Activated T-cell treated with anti-CD3 and anti-CD28 coated beads, Interleukin-2, amount 50 U/mL, for 48 hours (primary cell): ENCODE data around the gene MUC4.
"Not testable (repeated sequence)": the region's sequence is repeated elsewhere in the genome, so short reads cannot be mapped to it uniquely, and the experiment has no call there.

ENCODE experiments used
- DNase-seq, 2 experiments: peaks; one replicate each; pipeline ENCODE4 v3.0.0-alpha.2; 2020

Gene MUC4

GRCh38 chr3:195736866-195737490, 74.8 kb downstream of the MUC4 start:
- DNase-seq = no peak

GRCh38 chr3:195735036-195735695, 76.6 kb downstream of the MUC4 start:
- DNase-seq = no peak

- no peak for DNase-seq
Observed at GRCh38 chr3:195732940-195733339, 78.8 kb downstream of the MUC4 start.

DNA sequence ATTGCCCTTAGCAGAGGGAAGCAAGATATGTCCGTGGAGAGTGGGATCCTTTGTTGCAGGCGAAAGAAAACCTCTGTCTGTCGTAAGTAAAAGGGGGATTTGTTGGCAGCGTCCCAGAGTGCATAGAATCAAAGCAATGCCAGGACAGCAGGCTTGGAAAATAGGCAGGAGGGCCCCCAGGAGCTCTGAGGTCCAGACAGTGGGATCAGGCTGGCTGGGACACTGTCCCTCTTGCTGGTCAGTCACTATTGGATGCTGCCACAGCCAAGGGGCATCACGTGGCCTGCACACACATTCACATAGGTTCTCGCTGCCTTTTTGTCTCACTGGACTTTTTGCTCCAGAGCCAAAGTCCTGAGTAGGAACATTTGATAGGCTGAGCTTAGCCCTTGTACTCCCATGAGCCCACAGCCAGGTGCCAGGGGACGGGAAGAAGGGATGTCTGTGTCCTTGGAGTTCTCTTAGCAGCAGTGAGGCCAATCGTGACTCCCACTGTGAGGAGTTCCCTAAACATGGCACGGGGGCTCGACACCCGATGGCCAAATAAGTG, 80.3 kb downstream of the MUC4 start:
- no peak for DNase-seq

GRCh38 chr3:195729476-195730251, 82.1 kb downstream of the MUC4 start:
- DNase-seq = no peak

- not testable (repeated sequence) for DNase-seq
Observed at GRCh38 chr3:195728789-195729188, 82.9 kb downstream of the MUC4 start.

- no peak for DNase-seq
Observed at GRCh38 chr3:195727606-195728195, 84.0 kb downstream of the MUC4 start.

- DNase-seq = not testable (repeated sequence)
Observed at GRCh38 chr3:195725916-195726740, 85.6 kb downstream of the MUC4 start.

DNA sequence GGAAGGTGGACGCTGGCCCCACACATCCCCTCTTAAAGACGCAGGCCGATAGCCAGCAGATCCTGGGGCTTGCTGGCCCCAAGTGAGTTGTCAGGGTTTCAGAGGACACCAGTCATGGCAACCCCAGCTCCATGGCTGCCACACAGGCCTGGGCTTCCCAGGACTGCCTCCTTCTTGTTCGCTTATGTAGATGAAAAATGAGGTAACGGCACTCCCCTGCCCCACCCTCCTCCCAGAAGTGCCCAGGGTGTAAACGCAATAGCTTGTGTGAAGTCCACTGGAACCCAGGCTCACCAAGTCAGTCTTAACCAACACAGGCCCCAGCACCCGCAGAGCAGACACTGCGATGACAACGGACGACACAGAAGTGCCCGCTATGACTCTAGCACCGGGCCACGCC, 87.4 kb downstream of the MUC4 start:
- DNase-seq = not testable (repeated sequence)

- DNase-seq = not testable (repeated sequence)
Observed at GRCh38 chr3:195722996-195723345, 88.8 kb downstream of the MUC4 start.

GRCh38 chr3:195722139-195722995, 89.4 kb downstream of the MUC4 start:
- not testable (repeated sequence) for DNase-seq

DNA sequence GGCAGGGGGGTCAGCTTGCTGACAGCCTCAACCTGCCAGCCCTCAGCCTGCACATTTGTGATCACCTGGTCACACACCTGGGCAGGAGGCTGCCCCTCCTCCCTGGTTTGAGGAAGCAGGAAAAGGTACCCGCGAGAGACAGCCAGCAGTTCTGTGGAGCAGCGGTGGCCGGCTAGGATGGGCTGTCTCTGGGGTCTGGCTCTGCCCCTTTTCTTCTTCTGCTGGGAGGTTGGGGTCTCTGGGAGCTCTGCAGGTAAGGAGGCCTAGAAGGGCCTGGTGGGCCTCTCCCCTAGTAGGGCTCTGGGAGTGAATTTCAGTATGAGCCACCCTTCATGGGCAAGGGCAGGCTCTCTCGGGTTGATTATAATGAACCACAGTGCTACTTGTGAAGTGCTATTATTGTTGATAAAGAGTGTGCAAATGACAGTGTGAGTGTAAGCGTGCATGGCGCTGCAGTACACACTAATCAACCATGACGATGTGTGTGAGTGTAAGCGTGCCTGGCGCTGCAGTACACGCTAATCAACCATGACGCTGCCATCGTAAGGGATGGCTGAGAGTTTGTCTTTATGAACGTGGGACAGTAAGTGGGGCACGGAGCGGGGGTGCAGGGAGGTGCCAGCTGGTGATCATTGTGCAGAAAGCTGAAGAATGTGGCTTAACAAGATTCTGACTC, 90.8 kb downstream of the MUC4 start, which contains the start of gene MUC20:
TSS of gene MUC20 (plus strand) at position 148 of the 676 bp plus-strand sequence. CDS start at position 178, 30 bp downstream.
- DNase-seq = not testable (repeated sequence)

DNA sequence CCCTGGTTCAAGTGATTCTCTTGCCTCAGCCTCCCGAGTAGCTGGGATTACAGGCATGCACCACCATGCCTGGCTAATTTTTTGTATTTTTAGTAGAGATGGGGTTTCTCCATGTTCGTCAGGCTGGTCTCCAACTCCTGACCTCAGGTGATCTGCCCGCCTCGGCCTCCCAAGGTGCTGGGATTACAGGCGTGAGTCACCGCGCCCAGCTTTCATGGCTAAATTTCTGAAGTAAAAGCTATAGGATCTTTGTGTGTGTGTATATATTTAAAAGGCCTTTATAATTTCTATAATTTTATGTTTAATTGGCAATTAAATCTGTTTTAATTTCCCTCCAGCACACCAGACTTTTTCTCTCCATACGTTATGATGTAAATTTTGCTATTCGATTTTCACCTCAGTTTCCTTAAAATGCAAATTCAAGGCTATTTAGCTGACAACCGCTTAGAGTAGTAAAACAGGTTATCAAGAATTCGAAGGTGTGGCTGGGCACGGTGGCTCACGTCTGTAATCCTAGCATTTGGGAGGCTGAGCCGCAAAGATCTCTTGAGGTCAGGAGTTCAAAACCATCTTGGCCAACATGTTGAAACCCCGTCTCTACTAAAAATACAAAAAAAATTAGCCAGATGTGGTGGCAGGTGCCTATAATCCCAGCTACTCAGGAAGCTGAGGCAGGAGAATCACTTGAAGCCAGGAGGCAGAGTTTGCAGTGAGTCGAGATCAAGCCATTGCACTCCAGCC, 92.0 kb downstream of the MUC4 start:
- DNase-seq = not testable (repeated sequence)

GRCh38 chr3:195718477-195718984, 93.2 kb downstream of the MUC4 start:
- no peak for DNase-seq

DNA sequence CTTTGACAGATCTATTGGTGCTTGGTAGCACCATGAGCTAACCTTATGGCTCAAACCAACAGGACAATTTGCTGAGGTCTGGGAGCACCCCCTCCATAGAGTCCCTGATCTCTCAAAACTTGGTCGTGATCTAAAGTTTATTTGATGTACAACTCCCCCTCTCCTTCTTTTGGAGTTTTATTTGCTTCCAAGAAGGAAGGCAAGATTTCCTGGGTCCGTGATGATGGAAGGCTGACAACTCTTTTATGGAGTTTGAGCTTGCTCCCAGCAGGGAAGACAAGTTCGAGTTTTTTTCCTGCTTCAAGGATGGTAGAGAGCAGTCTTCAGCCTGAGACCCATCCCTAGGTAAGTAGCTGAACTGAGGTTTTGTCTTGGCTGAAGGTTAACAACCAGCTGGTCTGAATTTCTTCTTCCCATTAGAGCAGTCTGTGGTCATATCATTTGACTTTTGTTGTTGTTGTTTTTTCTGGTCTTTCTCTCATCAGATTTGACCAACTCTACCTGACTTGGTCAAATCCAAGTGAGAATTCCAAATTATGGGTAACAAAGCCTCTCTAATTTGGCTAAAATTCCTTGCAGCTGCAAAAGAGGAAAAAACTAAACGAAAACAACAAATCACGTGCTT, 93.8 kb downstream of the MUC4 start:
- no peak for DNase-seq

DNA sequence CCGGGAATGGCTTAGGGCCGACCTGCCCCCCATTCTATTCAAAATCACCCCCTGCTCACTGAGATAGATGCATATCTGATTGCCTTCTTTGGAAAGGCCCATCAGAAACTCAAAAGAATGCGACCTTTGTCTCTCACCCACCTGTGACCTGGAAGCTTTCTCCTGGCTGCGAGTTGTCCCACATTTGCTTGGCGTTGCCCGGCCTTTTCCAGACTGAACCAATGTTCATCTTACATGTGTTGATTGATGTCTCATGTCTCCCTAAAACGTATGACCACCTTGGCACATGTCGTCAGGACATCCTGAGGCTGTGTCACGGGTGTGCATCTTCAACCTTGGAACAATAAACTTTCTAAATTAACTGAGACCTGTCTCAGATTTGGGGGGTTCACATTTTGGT, 94.3 kb downstream of the MUC4 start:
- no peak for DNase-seq

DNA sequence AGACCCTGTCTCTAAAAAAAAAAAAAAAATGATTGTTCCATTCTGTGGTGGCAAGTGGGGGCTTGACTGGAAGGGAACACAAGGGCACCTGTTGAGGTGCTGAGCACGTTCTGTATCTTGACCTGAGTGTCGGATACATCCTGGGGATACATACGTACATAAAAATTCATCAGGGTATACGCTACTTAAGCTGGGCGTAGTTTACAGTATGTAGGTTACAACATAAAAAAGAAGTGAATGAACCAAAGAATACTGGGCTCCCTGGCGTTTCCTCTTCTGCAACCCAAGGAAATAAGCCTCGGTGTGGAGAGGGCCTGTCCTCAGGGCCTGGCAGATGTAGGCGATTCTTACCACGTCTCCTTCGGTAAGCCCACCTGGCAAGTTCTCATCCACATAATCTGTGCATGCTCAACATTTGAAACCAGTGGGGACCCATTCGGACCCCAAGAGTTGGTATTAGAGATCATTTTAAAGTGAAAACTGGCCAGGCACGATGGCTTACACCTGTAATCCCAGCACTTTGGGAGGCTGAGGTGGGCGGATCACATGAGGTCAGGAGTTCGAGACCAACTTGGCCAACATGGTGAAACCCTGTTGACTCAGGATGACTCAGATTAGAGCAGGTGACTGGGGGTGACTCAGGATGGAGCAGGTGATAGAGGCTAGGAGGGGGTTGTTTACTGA, 96.0 kb downstream of the MUC4 start:
- DNase-seq = peak; percentile 61 to 64

GRCh38 chr3:195715134-195715533, 96.6 kb downstream of the MUC4 start:
- DNase-seq = no peak
